MCF 10A (cell line): Measurements from ENCODE around the gene SHANK1. TPM values are rescaled to one million over a fixed set of nuclear protein-coding genes. Genes with fewer than 3 reads are reported as not detected.
"Not testable (repeated sequence)": the region's sequence is repeated elsewhere in the genome, so short reads cannot be mapped to it uniquely, and the experiment has no call there.

Experiments used
- BruUV-seq: library from RNA; stranded (reverse); fragments of 400-500 nt; replicated peaks from 2 replicates; lab custom pipeline; 2021; lab: Mats Ljungman, UMichigan
- CTCF ChIA-PET: fragments of 300-600 bp; sonication (Branson Sonifier 250); formaldehyde crosslinking; extraction: SDS; loops from one replicate; lab custom pipeline; 2021; ENCODE audit warnings: antibody characterized with exemption, inconsistent platforms; lab: Yijun Ruan, JAX
- POLR2A ChIA-PET: fragments of 300-600, 350-650 bp; sonication (Branson Sonifier 250); formaldehyde crosslinking; extraction: SDS; loops from one replicate; lab custom pipeline; 2020; ENCODE audit warnings: antibody characterized with exemption, inconsistent platforms; lab: Yijun Ruan, JAX
- DNase-seq: peaks from one replicate; pipeline ENCODE4 v3.0.0-alpha.2; 2018; ENCODE audit not compliant: unreplicated experiment
- H3K27ac Mint-ChIP-seq: one replicate; pipeline ENCODE4 v1.8.0; 2022; ENCODE audit warnings: mild to moderate bottlenecking, low read depth, mixed read lengths; ENCODE audit not compliant: unreplicated experiment
- H3K27me3 Mint-ChIP-seq: one replicate; pipeline ENCODE4 v1.8.0; 2022; ENCODE audit warnings: mixed read lengths; ENCODE audit not compliant: insufficient read depth, unreplicated experiment
- H3K36me3 Mint-ChIP-seq: one replicate; pipeline ENCODE4 v1.8.0; 2022; ENCODE audit warnings: mild to moderate bottlenecking, moderate library complexity, mixed read lengths; ENCODE audit not compliant: insufficient read depth, unreplicated experiment
- H3K4me1 Mint-ChIP-seq: one replicate; pipeline ENCODE4 v1.8.0; 2022; ENCODE audit warnings: mixed read lengths; ENCODE audit not compliant: insufficient read depth, unreplicated experiment
- H3K4me3 Mint-ChIP-seq: one replicate; pipeline ENCODE4 v1.8.0; 2022; ENCODE audit warnings: mild to moderate bottlenecking, moderate library complexity, mixed read lengths; ENCODE audit not compliant: unreplicated experiment
- H3K9me3 Mint-ChIP-seq: one replicate; pipeline ENCODE4 v1.8.0; 2022; ENCODE audit warnings: mixed read lengths; ENCODE audit not compliant: unreplicated experiment
- intact Hi-C: fragments of 100-400 bp; cut with micrococcal nuclease; formaldehyde crosslinking; loops from 2 replicates; pipeline ENCODE4 v1.14.1; 2022
- total RNA-seq: library from RNA; stranded (reverse); gene quantifications from 2 replicates; pipeline ENCODE4 v1.2.3, GENCODE V29; 2022
- TF ChIP-seq, protein P1 (sequence below): fragments of 200-600 bp; IDR thresholded peaks from one replicate; pipeline ENCODE4 v1.8.0; 2022; ENCODE audit warnings: antibody characterized with exemption, mild to moderate bottlenecking; ENCODE audit not compliant: unreplicated experiment

SHANK1 gene
- total RNA-seq, 1 experiment from 2014 or later, result 0.44 TPM

- Mint-ChIP-seq H3K27me3 (peaks cover 18% of the 10 kb centered on the region), H3K4me3 (no peak overlapping the region), H3K4me1 (no peaks in the 10 kb centered on the region), H3K36me3 (no peaks in the 10 kb centered on the region), H3K9me3 (no peaks in the 10 kb centered on the region), H3K27ac (no peak overlapping the region)
- TF ChIP-seq, protein P1, sequence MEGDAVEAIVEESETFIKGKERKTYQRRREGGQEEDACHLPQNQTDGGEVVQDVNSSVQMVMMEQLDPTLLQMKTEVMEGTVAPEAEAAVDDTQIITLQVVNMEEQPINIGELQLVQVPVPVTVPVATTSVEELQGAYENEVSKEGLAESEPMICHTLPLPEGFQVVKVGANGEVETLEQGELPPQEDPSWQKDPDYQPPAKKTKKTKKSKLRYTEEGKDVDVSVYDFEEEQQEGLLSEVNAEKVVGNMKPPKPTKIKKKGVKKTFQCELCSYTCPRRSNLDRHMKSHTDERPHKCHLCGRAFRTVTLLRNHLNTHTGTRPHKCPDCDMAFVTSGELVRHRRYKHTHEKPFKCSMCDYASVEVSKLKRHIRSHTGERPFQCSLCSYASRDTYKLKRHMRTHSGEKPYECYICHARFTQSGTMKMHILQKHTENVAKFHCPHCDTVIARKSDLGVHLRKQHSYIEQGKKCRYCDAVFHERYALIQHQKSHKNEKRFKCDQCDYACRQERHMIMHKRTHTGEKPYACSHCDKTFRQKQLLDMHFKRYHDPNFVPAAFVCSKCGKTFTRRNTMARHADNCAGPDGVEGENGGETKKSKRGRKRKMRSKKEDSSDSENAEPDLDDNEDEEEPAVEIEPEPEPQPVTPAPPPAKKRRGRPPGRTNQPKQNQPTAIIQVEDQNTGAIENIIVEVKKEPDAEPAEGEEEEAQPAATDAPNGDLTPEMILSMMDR, result no peak
- no TSS peak for BruUV-seq
- ChIA-PET CTCF (interaction anchor here (1.3 kb wide), 1 partner anchor 212 kb away, joined by 4 read pairs; no protein-coding TSS in a partner anchor), POLR2A (no interaction called here)
- no peak for DNase-seq
- intact Hi-C loops, result no loop called here
Observed at GRCh38 chr19:50750010-50750409, 30.4 kb upstream of the SHANK1 start.

- intact Hi-C loops, result no loop called here
- peaks cover 13% of the 10 kb centered on the region for H3K27me3 Mint-ChIP-seq
- ChIA-PET CTCF (interaction anchor here (1.3 kb wide), 1 partner anchor 211 kb away, joined by 4 read pairs; no protein-coding TSS in a partner anchor), POLR2A (interaction anchor here (0.6 kb wide), 1 partner anchor 16 kb away, joined by 5 read pairs; no protein-coding TSS in a partner anchor)
- no peak for DNase-seq
- no peaks in the 10 kb centered on the region for H3K4me1 Mint-ChIP-seq
- BruUV-seq, result no TSS peak
- H3K4me3 Mint-ChIP-seq, result no peak overlapping the region
- no peaks in the 10 kb centered on the region for H3K36me3 Mint-ChIP-seq
- H3K27ac Mint-ChIP-seq, result no peak overlapping the region
- no peaks in the 10 kb centered on the region for H3K9me3 Mint-ChIP-seq
- TF ChIP-seq, protein P1, result no peak
Observed at GRCh38 chr19:50749490-50749889, 29.9 kb upstream of the SHANK1 start.

DNA sequence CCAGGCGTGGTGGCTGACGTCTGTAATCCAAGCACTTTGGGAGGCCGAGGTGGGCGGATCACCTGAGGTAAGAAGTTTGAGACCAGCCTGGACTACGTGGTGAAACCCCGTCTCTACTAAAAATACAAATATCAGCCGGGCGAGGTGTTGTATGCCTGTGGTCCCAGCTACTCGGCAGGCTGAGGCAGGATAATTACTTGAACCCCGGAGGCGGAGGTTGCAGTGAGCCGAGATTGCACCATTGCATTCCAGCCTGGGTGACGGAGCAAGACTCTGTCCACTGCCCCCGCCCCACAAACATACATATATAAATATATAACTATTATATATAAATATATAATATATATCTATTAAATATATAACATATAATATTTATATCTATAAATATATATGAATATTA lies 27.5 kb upstream of the SHANK1 start:
- H3K9me3 Mint-ChIP-seq, H3K27ac Mint-ChIP-seq, DNase-seq, H3K27me3 Mint-ChIP-seq, H3K4me1 Mint-ChIP-seq, H3K4me3 Mint-ChIP-seq, POLR2A ChIA-PET, intact Hi-C loops, BruUV-seq, H3K36me3 Mint-ChIP-seq: not testable (repeated sequence)
- CTCF ChIA-PET, result interaction anchor here (0.6 kb wide), 1 partner anchor 179 kb away, joined by 3 read pairs; no protein-coding TSS in a partner anchor

- no TSS peak for BruUV-seq
- no peaks in the 10 kb centered on the region for H3K27me3 Mint-ChIP-seq
- H3K36me3 Mint-ChIP-seq, result no peaks in the 10 kb centered on the region
- POLR2A ChIA-PET, result no interaction called here
- no peak for DNase-seq
- H3K27ac Mint-ChIP-seq, result no peak overlapping the region
- H3K9me3 Mint-ChIP-seq, result no peaks in the 10 kb centered on the region
- CTCF ChIA-PET, result interaction anchor here (0.7 kb wide), 1 partner anchor 530 kb away, joined by 3 read pairs; no protein-coding TSS in a partner anchor
- H3K4me3 Mint-ChIP-seq, result no peak overlapping the region
- no peaks in the 10 kb centered on the region for H3K4me1 Mint-ChIP-seq
- TF ChIP-seq, protein P1, result no peak
- intact Hi-C loops, result no loop called here
Observed at GRCh38 chr19:50745221-50745620, 25.6 kb upstream of the SHANK1 start.
